Measurements from ENCODE around the gene C1QTNF7.

DNA sequence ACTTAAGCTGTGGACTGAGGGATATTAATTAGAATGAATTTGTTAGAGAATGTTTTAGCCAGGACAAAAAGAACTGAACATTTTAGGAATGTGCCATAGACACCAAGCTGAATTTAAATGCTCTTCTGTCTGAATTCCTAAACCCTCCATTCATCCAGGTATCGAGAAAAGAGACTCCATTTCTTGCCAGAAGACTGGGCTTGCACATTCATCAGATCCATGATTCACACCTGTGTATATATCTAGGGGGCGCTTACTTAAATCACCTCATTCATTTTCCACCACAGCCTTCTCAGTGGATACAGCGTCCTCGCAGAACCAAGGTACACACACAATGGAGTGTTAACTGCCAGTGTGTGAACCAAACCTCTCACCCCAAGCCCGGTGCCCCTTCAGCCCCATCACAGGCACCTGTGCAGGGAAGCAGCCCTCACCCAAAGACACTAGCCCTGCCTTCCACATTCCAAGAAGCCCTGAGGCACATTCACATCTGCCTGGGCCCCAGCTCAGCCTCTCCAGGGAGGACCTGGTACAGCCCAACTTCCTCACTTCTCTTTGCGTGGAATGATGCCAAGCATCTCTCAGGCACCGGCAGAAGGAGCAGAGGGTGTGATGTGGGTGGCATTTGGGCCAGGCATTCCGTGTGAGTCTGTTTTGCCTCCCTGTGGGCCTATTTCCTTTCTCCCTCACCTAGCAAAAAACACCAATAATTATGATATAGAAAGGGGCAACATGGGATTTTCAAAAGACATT, 35.6 kb upstream of the C1QTNF7 start:
- TF ChIP-seq EP300 (IDR thresholded peaks at IDR 0.05) (no peak), POLR2A (IDR thresholded peaks at IDR 0.05) (no peak)
- TF ChIP-seq, protein P1, sequence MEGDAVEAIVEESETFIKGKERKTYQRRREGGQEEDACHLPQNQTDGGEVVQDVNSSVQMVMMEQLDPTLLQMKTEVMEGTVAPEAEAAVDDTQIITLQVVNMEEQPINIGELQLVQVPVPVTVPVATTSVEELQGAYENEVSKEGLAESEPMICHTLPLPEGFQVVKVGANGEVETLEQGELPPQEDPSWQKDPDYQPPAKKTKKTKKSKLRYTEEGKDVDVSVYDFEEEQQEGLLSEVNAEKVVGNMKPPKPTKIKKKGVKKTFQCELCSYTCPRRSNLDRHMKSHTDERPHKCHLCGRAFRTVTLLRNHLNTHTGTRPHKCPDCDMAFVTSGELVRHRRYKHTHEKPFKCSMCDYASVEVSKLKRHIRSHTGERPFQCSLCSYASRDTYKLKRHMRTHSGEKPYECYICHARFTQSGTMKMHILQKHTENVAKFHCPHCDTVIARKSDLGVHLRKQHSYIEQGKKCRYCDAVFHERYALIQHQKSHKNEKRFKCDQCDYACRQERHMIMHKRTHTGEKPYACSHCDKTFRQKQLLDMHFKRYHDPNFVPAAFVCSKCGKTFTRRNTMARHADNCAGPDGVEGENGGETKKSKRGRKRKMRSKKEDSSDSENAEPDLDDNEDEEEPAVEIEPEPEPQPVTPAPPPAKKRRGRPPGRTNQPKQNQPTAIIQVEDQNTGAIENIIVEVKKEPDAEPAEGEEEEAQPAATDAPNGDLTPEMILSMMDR (IDR thresholded peaks at IDR 0.05), result no peak
